Sigmoid colon (tissue), 4 donors: ENCODE data around the gene ARL16.

ENCODE experiments used
- CTCF ChIP-seq, 4 experiments: fragments of 450-650 bp in 3 of 4; fragments of 200-600 bp in 1 of 4; IDR thresholded peaks; one replicate each; pipeline ENCODE4 v1.5.1; 2016 to 2019; ENCODE audit warnings: antibody characterized with exemption in 4 of 4, mild to moderate bottlenecking in 3 of 4, moderate library complexity in 2 of 4
- EP300 ChIP-seq, 4 donors: sonication (generic); formaldehyde crosslinking; IDR thresholded peaks; one replicate each; pipeline ENCODE4 v1.6.1; 2017; ENCODE audit warnings: antibody characterized with exemption in 4 of 4
- POLR2A ChIP-seq, 2 donors: fragments of 450-650 bp; IDR thresholded peaks; one replicate each; pipeline ENCODE4 v1.6.1; 2016; ENCODE audit warnings: antibody characterized with exemption in 2 of 2, mild to moderate bottlenecking in 2 of 2, moderate library complexity in 2 of 2

DNA sequence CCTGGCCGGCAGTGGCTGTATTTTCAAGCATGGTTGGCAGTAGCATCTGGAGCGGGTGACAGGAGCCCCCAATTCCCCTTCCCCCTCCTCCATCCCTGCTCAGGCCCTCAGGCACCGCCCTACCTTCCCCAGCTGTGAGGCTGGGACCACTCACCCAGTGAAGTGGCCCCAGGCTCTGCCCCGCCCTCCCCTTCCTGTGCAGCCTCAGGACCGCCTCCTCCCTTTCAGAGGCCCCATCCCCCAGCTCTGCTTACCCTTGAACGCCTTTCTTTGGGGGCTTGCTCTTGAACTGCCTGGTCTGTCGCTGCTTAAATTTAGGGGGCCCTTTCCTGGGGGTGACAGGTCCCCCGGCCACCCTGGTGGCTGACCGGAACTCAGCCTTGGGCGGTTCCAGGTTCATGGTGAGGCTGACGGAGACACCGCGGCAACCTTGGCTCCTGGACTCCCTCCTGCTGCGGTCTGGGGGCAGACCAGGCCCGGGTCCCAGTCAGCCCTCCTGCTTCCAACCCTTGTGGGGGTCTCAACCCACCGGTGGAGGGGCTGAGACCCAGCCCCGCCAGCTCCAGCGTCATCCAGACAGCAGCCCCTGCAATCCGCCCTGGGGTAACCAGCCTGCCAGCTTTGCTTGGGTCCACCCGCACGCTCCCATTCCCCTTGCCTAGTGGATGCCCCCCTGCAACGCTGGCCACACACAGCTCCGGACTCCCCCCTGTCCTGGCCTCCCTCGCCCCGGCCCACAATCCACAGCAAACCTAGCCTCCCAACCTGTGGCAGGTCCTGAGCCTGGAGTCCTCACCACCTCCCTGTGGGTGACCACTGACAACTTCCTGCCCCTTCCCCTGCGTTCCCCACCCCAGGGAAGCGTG lies 30.5 kb downstream of the ARL16 start:
- no peak for TF ChIP-seq CTCF (IDR thresholded peaks at IDR 0.05)
- TF ChIP-seq POLR2A (IDR thresholded peaks at IDR 0.05): no peak
- no peak for TF ChIP-seq EP300 (IDR thresholded peaks at IDR 0.05)
